Right cardiac atrium (tissue), 5 donors: ENCODE results near the gene IMPA2. TPM values are rescaled to one million over a fixed set of nuclear protein-coding genes. Genes with fewer than 3 reads are reported as not detected.

Source experiments
- ATAC-seq, 2 donors: fragments of 200-7000 bp; cut with Tn5 transposase; one replicate each; pipeline versions ENCODE4 v1.8.0 to v1.9.1; 2020; ENCODE audit warnings: moderate library complexity in 2 of 2, mild to moderate bottlenecking in 1 of 2
- DNase-seq, 3 donors: peaks; one replicate each; pipeline ENCODE4 v3.0.0-alpha.2; 2020
- H3K27ac ChIP-seq: one replicate; pipeline ENCODE4 v1.5.1; 2013; ENCODE audit warnings: mild to moderate bottlenecking, low read length, control low read depth, moderate library complexity
- H3K27me3 ChIP-seq: one replicate; pipeline ENCODE4 v1.6.1; 2013; ENCODE audit not compliant: control insufficient read depth, insufficient read depth
- H3K4me1 ChIP-seq: one replicate; pipeline ENCODE4 v1.6.1; 2013; ENCODE audit warnings: low read length; ENCODE audit not compliant: control insufficient read depth, insufficient read depth
- H3K4me3 ChIP-seq: one replicate; pipeline ENCODE4 v1.5.1; 2013; ENCODE audit warnings: low read length, control low read depth
- H3K9me3 ChIP-seq: one replicate; pipeline ENCODE4 v1.6.1; 2013; ENCODE audit warnings: low read length; ENCODE audit not compliant: control insufficient read depth
- WGBS: extraction: QIAGEN DNeasy Blood & Tissue Kit; methylation state at CpG from one replicate; pipeline ENCODE4 v1.1.7; 2013; 5-methylcytosine and 5-hydroxymethylcytosine counted together
- intact Hi-C, 4 donors: fragments of 100-400 bp; cut with DNase I; formaldehyde crosslinking; loops; one replicate each; pipeline versions ENCODE4 v1.11.0 to v1.14.0; 2022 to 2023
- polyA plus RNA-seq: library from polyadenylated mRNA; stranded (reverse); fragments of 200-250 nt; gene quantifications from one replicate; pipeline ENCODE4 v1.2.3, GENCODE V29; 2013
- total RNA-seq, 4 donors: library from RNA; stranded (reverse); fragmentation: NEBNext Ultra II Directional; extraction: Animal tissue kit (Norgen Biotek cat#: 25700); gene quantifications; one replicate each; pipeline ENCODE4 v1.2.1, GENCODE V29; 2021
- donor health status: healthy with polysubstance abuse.
- donor health status: DM: no; HTN: yes; CAD: no.
- donor health status: DM: no; HTN: no; CAD: no.
- donor health status: DM: no; HTN: yes; CAD: no; lungs with severe emphysema.
- donor health status: DM: yes; HTN: yes; CAD: no.

The IMPA2 gene
- total and polyA plus RNA-seq, 5 donors = 19.8 to 26.9 (median 21.9) TPM

GRCh38 chr18:12008842-12009580 is 27.7 kb downstream of the IMPA2 start:
- Histone ChIP-seq H3K27me3 (no peaks in the 10 kb centered on the region), H3K4me1 (no peaks in the 10 kb centered on the region), H3K27ac (no peak overlapping the region), H3K4me3 (no peak overlapping the region), H3K9me3 (no peaks in the 10 kb centered on the region)
- 74% methylated on average over 6 of the region's 6 CpGs for WGBS
- ATAC-seq (no peak), DNase-seq (no peak)
- intact Hi-C loops = no loop called here

DNA sequence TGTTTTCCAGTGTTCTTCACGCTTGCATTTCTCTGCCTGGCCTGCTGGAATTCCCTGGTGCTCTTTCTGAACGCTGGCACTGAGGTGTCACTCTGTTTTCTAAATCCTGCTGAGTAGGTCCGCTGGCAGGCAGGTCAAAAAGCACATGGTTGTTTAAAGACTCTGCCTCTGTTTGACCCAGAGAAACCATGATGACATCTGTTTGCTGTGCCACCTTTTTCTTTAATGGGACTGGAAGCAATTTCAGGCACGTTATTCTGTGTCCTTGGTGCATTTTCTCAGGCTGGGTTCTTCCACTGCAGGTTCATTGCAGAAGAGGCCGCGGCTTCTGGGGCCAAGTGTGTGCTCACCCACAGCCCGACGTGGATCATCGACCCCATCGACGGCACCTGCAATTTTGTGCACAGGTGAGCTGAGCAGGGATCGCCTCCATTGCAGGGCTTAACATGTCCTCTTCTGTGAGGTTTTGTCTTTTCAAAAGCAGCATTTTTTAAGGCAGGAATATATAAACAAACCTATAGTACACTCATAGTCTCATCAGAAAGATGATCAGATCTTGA is 28.4 kb downstream of the IMPA2 start:
- Histone ChIP-seq H3K9me3 (no peaks in the 10 kb centered on the region), H3K27ac (no peak overlapping the region), H3K4me1 (no peaks in the 10 kb centered on the region), H3K27me3 (no peaks in the 10 kb centered on the region), H3K4me3 (no peak overlapping the region)
- intact Hi-C loops = no loop called here
- ATAC-seq (no peak), DNase-seq (no peak)
- WGBS = 86% methylated on average over 12 of the region's 12 CpGs

DNA sequence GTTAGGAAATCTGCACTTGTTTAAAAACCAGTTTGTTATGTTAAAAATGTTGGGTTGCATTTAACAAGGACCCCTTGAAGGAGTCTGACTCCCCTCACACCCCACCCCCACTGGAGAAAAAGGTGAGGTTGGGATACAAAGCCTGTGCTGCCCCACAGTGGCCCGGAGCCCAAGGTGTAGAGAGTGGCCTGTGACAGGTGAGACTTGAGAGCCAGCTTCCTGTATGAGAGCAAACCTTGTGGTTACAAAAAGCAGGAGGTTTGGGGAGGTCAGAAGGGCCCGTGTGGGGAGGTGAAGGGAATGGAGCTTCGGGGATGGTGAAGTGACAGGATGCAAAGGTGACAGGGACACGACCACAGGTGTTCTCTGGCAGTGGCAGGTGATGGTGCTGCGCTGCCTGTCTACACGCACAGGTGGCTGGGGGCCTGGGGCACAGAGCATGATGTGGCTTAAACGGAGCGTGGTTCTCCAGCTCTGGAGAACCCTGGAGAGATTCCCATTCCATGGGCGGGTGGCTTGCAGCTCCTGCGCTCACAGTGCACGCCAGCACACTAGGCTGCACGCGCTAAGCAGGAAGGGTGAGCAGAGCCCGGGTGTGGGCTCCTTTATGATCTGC is 29.0 kb downstream of the IMPA2 start:
- ATAC-seq = no peak
- no peak for DNase-seq
- Histone ChIP-seq H3K9me3 (no peaks in the 10 kb centered on the region), H3K27me3 (no peaks in the 10 kb centered on the region), H3K4me1 (no peaks in the 10 kb centered on the region), H3K27ac (no peak overlapping the region), H3K4me3 (no peak overlapping the region)
- 93% methylated on average over 14 of the region's 14 CpGs for WGBS
- intact Hi-C loops = no loop called here

DNA sequence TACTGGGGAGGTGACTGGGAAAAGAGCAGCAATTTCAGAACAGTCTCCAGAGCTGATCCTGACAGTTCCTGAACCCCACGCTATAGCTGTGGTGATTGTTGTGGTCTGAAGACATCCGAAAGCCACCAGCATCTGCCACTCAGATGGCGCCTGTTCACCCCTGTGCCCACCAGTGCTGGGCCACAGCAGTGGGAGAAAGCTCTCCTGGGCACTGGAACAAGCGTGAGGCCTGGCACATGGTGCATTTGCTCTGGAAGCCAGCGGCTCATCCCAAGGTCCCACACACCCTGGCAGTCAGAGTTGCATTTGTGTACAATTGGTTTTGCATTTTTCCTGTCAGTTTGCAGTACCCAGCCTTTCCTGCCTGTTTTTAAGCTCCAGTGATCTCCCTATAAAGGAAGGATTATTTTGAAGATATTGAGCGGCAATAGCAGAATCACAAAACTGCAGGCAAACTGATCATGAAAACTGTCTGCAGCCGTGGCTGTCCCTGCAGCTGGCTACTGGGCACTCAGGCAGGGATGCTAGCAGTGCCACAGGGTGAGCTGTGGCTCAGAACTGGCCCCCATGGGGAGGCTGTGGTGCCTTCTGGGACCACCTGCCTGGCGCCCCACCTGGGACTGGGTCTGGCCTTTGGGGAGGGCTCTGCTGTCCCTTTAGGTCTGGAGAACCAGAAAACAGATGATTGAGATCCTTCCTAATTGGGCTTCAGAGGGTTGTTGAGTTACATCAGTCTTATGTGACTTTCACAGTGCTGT is 30.1 kb downstream of the IMPA2 start:
- 90% methylated on average over 8 of the region's 8 CpGs for WGBS
- Histone ChIP-seq H3K4me1 (no peaks in the 10 kb centered on the region), H3K27ac (no peak overlapping the region), H3K27me3 (no peaks in the 10 kb centered on the region), H3K9me3 (no peaks in the 10 kb centered on the region), H3K4me3 (no peak overlapping the region)
- ATAC-seq (no peak), DNase-seq (no peak)
- intact Hi-C loops = no loop called here

- H3K4me3 ChIP-seq = no peak overlapping the region
- WGBS = 73% methylated on average over 19 of the region's 19 CpGs
- peak overlapping the region; percentile 29 for H3K27ac ChIP-seq
- no peaks in the 10 kb centered on the region for H3K4me1 ChIP-seq
- ATAC-seq = peak in 1 of 2 donors; percentile 43
- no peak for DNase-seq
- H3K9me3 ChIP-seq = no peaks in the 10 kb centered on the region
- intact Hi-C loops = no loop called here
- H3K27me3 ChIP-seq = no peaks in the 10 kb centered on the region
Observed at GRCh38 chr18:12011957-12012549, 30.7 kb downstream of the IMPA2 start.

DNA sequence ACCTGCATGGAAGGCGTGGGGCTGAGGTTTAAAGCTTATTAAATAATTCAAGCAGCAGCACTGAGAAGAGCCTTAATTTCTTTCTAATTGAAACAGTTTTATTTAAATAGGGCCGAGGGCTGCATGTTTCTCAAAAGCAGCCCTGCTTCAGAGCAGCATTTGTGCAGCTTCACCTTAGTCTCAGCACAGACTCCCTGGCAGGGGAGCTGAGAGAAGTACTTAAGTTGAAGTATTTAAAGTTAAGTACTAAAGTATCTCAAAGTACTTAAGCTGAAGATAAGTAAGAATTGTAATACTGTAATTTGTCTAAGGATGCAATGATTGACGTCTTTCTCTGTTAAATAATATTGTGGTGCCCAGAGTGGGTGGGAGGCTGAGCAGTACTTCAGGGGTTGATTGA is 31.4 kb downstream of the IMPA2 start:
- 57% methylated on average over 3 of the region's 3 CpGs for WGBS
- Histone ChIP-seq H3K27me3 (no peaks in the 10 kb centered on the region), H3K4me1 (no peaks in the 10 kb centered on the region), H3K27ac (no peak overlapping the region), H3K4me3 (no peak overlapping the region), H3K9me3 (no peaks in the 10 kb centered on the region)
- ATAC-seq = no peak
- intact Hi-C loops = no loop called here
- DNase-seq = no peak

DNA sequence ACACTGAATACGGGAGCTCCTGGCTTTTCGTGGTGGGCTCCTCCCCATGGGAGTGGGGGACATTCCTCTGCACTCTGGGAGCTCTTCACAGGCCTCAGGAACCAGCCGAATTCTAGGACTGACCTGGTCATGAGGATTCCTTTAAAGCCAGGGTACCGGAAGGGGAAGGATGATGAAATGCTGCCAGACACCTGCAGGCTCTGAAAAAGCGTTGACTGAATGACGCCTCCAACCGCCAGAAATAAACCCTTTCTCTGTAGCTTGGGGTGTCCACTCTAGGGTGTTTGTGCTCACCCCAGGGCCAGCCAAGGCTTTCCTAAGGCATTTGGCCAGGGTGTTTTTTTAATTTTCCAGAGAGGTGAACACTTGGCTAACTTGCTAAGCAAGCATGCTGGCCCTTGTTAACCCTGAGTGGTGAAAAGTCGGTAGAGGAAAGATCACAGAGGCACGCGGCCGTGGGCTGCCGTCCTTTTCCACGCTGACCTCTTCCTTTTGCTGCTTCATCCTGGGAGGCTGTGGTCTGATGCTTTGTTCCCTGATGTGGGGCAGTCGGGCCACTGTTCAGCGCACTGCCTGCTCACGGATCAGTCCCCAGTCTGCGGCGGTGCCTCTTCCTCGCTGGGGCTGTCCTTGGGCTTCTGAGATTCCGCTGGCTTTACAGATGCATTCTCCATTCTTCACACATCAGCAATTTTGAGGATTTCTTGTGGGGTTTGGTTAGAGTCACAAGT is 32.0 kb downstream of the IMPA2 start:
- H3K9me3 ChIP-seq = no peaks in the 10 kb centered on the region
- intact Hi-C loops = no loop called here
- no peaks in the 10 kb centered on the region for H3K4me1 ChIP-seq
- DNase-seq = no peak
- peak overlapping the region; percentile 42 for H3K27ac ChIP-seq
- no peak for ATAC-seq
- H3K4me3 ChIP-seq = no peak overlapping the region
- WGBS = 82% methylated on average over 20 of the region's 20 CpGs
- no peaks in the 10 kb centered on the region for H3K27me3 ChIP-seq

DNA sequence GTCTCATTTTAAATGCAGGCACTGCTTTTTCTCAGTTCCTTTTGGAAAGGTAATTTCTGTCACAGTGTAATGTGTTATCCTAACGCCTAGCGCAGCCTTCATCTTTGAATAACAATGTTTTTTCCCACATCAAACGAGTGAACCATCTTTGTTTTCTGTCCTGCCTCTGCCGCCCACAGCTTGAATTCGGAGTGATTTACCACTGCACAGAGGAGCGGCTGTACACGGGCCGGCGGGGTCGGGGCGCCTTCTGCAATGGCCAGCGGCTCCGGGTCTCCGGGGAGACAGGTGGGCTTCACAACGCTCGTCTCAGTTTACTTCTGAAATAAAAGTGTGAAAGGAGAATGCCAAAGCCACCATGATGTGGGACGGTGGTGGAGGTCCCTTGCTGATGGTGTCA is 32.8 kb downstream of the IMPA2 start:
- intact Hi-C loops = no loop called here
- Histone ChIP-seq H3K4me3 (no peak overlapping the region), H3K4me1 (no peaks in the 10 kb centered on the region), H3K9me3 (no peaks in the 10 kb centered on the region), H3K27ac (no peak overlapping the region), H3K27me3 (no peaks in the 10 kb centered on the region)
- WGBS = 90% methylated on average over 17 of the region's 17 CpGs
- DNase-seq = no peak
- no peak for ATAC-seq

DNA sequence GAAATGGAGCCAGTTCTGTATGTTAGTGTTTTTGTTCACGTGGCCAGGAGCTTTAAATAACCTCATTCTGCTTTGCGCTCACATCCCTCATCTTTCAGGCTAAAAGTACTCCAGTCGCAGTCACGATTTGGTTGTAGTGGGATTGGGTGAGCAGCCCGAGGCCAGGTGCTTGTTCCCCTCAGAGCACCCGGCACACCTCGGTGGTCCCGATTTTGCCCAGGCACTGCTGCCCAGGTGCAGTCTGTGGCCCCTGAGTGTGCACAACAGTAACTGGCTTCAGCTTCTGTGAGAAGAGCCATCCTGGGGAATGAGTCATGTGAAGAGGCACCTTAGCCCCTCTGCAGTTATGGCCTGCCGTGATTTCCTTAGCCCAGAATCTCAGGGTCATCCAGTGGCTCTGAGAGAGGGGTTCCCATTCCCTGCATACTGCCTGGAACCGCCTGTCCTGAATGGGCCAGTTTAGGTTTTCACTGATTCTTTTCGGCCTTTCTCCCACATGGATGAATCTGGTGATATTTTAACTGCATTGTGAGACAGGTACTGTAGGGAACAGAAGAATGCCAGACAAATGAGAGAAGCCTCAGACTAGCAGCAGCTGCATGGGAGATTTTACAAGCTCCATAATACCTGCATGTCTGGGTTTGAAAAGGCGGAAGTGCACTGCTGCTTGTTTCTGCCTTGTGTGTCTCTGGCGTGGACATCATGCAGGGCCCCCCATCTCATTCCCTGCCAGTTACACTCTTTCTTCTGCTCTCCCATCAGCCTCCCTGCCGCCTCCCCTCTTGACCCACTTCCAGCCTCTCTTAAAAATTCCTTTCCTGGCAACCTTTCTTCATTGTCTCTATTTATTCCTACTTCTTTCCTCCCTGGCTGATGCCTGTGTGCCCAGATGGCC is 33.5 kb downstream of the IMPA2 start:
- H3K9me3 ChIP-seq = no peaks in the 10 kb centered on the region
- no peaks in the 10 kb centered on the region for H3K27me3 ChIP-seq
- ATAC-seq = no peak
- 91% methylated on average over 14 of the region's 14 CpGs for WGBS
- no peaks in the 10 kb centered on the region for H3K4me1 ChIP-seq
- no peak for DNase-seq
- no peak overlapping the region for H3K4me3 ChIP-seq
- intact Hi-C loops = no loop called here
- H3K27ac ChIP-seq = peak overlapping the region; percentile 26
